ENCODE measurements around the gene S100A12.

DNA sequence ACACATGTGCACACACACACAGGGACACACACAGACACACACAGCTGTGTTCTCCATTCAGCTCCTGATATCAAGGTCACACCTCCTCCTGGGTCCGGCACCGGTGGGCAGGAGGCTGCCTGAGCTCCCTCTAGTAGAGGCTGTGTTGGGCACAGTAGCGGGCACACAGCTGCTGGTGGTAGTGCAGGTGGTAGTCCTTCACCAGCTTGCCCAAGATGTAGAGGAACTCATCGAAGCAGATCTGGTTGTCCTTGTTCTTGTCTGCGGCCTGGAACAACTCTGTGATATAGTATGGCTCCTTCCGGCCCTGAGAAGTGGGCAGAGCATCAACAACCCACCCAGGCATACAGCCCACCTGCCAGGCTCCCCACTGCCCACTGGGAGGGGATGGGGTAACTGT lies 21.0 kb upstream of the S100A12 start:
- TF ChIP-seq, protein P1, sequence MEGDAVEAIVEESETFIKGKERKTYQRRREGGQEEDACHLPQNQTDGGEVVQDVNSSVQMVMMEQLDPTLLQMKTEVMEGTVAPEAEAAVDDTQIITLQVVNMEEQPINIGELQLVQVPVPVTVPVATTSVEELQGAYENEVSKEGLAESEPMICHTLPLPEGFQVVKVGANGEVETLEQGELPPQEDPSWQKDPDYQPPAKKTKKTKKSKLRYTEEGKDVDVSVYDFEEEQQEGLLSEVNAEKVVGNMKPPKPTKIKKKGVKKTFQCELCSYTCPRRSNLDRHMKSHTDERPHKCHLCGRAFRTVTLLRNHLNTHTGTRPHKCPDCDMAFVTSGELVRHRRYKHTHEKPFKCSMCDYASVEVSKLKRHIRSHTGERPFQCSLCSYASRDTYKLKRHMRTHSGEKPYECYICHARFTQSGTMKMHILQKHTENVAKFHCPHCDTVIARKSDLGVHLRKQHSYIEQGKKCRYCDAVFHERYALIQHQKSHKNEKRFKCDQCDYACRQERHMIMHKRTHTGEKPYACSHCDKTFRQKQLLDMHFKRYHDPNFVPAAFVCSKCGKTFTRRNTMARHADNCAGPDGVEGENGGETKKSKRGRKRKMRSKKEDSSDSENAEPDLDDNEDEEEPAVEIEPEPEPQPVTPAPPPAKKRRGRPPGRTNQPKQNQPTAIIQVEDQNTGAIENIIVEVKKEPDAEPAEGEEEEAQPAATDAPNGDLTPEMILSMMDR (IDR thresholded peaks at IDR 0.05 in 4 of 5, conservative IDR thresholded peaks at IDR 0.05 in 1 of 5): no peak
- no peak for TF ChIP-seq POLR2A (IDR thresholded peaks at IDR 0.05)
